AG10803 (cell line): ENCODE results near the gene SMC1A.
A peak's percentile ranks its signal among the peaks of the same experiment; 100 is the strongest.

Experiments used
- DNase-seq: peaks from one replicate; pipeline ENCODE4 v3.0.0; 2010; ENCODE audit warnings: low read depth
- H3K4me3 ChIP-seq: 2 replicates; pipeline ENCODE4 v1.5.1; 2011; ENCODE audit warnings: mild to moderate bottlenecking, low read length, control low read depth
- TF ChIP-seq, protein P1 (sequence below): conservative IDR thresholded peaks from 2 replicates; pipeline ENCODE4 v1.5.1; 2011; ENCODE audit warnings: mild to moderate bottlenecking, low read length, control low read depth, inconsistent platforms

SMC1A gene

DNA sequence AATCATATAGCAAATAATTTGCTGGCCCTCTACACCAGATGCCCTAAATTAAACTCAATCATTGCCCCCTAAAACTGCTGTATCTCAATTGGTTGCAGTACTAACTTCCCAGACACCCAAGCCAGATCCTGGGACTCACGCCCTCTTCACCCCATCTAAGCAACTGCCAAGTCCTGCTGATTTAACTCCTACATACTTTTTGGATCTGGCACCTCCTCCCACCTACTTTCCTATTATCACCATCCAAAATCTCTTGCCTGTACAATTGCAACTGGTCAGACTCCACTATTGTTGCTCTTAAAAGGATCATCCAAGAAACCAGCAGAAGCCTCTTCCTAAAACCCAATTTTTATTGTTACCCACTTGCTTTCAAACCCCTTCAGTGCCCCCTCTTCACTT is 16.4 kb upstream of the SMC1A start:
- H3K4me3 ChIP-seq: no peak overlapping the region
- DNase-seq: no peak
- TF ChIP-seq, protein P1, sequence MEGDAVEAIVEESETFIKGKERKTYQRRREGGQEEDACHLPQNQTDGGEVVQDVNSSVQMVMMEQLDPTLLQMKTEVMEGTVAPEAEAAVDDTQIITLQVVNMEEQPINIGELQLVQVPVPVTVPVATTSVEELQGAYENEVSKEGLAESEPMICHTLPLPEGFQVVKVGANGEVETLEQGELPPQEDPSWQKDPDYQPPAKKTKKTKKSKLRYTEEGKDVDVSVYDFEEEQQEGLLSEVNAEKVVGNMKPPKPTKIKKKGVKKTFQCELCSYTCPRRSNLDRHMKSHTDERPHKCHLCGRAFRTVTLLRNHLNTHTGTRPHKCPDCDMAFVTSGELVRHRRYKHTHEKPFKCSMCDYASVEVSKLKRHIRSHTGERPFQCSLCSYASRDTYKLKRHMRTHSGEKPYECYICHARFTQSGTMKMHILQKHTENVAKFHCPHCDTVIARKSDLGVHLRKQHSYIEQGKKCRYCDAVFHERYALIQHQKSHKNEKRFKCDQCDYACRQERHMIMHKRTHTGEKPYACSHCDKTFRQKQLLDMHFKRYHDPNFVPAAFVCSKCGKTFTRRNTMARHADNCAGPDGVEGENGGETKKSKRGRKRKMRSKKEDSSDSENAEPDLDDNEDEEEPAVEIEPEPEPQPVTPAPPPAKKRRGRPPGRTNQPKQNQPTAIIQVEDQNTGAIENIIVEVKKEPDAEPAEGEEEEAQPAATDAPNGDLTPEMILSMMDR: no peak

DNA sequence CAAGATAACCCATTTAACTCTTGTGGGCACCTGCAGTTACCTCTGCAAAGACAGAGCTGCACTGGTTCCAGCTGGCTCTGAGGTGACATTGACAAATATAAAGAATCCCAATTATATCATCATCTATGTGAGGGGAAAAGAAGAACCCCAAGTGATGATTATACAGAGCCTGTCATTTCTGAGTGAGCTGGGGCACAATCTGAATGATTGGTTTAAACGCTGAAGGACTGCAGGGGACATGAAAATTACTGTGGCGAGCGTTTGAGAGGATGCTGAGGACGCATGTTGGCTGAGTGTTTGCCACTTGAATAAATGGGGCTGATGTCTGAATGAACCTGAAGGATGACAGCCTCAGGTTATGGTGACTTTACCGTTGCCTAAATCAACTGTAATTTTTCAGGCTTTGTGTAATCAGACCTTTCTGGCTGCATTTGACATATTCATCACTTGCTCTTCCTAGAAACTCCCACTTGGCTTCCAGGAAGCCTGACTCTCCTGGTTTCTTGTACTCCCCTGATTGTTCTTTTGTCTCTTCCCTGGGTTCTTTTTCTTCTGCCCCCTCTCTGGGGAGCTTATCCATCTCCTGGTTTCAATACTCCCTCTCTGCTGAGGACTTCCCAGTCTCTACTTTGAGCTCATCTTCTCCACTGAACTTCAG is 15.8 kb upstream of the SMC1A start:
- no peak overlapping the region for H3K4me3 ChIP-seq
- TF ChIP-seq, protein P1: no peak
- no peak for DNase-seq

DNA sequence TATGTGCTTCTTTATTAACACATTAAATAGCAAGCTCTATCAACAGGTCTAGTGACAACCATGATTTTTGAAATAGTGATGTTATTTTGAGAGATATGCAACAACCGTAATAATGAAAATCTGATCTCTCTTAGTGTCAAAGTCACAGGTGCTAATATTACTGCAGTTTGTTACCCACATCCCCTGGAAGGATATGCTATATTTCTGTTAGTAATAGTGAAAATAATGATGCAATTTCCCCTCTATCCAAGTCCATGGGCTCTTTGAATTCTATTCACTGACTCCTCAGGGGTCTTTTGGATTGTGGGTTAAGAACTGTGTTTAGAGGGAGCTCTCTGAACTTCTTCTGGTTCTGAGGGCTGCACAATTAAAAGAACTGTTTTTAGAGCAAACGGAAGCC is 14.8 kb upstream of the SMC1A start:
- no peak for DNase-seq
- H3K4me3 ChIP-seq: no peak overlapping the region
- TF ChIP-seq, protein P1: no peak

DNA sequence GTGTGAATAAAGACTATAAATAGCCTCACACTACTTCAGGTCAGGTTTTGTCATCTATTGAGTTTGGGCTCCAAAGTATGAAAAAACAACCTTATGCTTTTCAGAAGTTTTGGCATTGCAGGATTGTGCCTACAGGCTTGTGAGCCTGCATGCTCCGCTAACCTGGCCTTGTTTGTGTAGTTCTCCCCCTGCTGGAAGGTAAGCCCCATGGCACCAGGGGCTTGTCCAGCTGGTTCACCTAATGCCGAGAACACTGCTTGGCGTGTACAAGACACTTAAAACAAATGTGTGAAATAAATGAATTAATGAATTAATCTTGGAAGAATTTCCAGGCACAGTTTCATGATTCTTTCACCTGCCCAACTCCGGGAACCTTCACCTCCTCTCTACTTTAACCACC is 13.5 kb upstream of the SMC1A start:
- peak; percentile 56 for DNase-seq
- H3K4me3 ChIP-seq: no peak overlapping the region
- TF ChIP-seq, protein P1: peak; percentile 71

DNA sequence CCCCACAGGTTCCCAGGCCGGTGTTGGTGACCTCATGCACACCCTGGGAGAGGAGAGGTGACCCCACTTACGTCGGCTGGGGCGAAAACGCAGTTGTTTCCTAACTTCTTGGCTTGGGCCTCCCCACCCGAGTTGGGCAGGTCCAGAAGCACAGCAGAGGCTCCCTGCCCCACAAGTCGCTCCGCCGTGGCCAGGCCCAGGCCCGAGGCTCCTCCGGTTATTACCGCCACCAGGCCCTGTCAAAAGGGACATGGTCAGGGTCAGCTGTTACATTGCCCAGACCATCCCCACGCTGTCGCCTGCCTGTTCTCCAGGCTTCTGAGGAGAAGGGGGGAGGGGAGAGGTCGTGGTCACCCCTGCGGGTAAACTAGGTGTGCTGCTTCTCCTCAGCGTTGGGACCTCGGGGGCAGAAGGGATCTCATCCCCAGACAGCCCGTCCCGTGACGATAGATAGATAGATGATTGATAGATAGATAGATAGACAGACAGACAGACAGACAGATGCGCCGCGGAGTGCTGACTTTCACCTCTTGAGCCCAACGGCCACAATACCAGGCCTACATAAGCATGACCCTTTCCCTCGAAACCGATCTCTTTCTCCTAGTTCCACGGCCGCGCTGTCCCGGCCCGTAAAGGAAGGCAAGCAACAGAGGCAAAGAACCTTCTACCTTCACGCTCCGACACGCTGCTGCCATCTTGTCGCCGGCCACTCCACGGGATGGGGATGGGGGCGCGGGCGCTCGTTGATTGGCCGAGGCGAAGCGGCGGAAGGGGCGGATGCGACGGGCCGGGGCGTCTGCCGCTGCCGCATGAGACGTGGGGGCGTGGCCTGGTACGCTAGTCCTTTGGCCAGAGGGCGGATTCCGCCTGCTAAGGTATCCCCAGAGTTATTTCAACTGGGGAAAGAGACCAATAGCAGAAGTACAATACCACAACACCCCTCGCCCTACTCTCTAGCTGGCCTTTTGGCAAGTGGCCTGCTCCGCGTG is 11.5 kb upstream of the SMC1A start, which contains the start of gene HSD17B10:
HSD17B10 (minus strand) TSS at position 720 of the 989 bp plus-strand sequence; CDS start at position 695, 25 bp downstream.
- DNase-seq: peak; percentile 69
- H3K4me3 ChIP-seq: peak within 1 kb of the TSS; percentile 79
- TF ChIP-seq, protein P1: no peak

DNA sequence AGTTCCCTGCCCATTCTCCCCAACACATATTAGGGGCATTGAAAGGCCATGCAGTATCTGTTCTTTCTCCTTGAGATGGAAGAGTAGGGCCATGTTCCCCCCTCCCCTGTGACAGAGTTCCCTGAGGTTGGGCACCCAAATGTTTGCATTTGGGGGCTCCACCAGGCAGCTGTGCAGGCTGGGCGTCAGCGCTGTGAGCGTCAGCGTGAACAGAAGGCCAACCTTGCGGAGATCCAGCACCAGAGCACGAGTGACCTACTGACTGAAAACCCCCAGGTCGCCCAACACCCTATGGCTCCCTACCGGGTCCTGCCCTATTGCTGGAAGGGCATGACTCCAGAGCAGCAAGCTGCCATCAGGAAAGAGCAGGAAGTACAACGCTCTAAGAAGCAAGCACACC is 7.8 kb upstream of the SMC1A start:
- TF ChIP-seq, protein P1: no peak
- DNase-seq: no peak
- H3K4me3 ChIP-seq: no peak overlapping the region
